Measurements from ENCODE around the gene LTB4R.

Gene LTB4R

GRCh38 chr14:24321212-24321975, 10.1 kb downstream of the LTB4R start:
- TF ChIP-seq ZFX (IDR thresholded peaks at IDR 0.05) (no peak), CTCF (conservative IDR thresholded peaks at IDR 0.05) (no peak)
- H3K27ac ChIP-seq, result no peak overlapping the region

- no peak overlapping the region for H3K27ac ChIP-seq
- TF ChIP-seq ZFX (IDR thresholded peaks at IDR 0.05), result no peak
- TF ChIP-seq CTCF (conservative IDR thresholded peaks at IDR 0.05), result no peak
Observed at GRCh38 chr14:24322672-24323071, 11.4 kb downstream of the LTB4R start.

- TF ChIP-seq CTCF (conservative IDR thresholded peaks at IDR 0.05) (no peak), ZFX (IDR thresholded peaks at IDR 0.05) (no peak)
- H3K27ac ChIP-seq, result no peak overlapping the region
Observed at GRCh38 chr14:24323341-24323740, 12.0 kb downstream of the LTB4R start.

- TF ChIP-seq CTCF (conservative IDR thresholded peaks at IDR 0.05) (no peak), ZFX (IDR thresholded peaks at IDR 0.05) (no peak)
- H3K27ac ChIP-seq, result no peak overlapping the region
Observed at GRCh38 chr14:24324024-24324423, 12.7 kb downstream of the LTB4R start.

GRCh38 chr14:24325041-24325530, 13.8 kb downstream of the LTB4R start:
- H3K27ac ChIP-seq, result no peak overlapping the region
- TF ChIP-seq CTCF (conservative IDR thresholded peaks at IDR 0.05) (no peak), ZFX (IDR thresholded peaks at IDR 0.05) (no peak)

- TF ChIP-seq CTCF (conservative IDR thresholded peaks at IDR 0.05) (no peak), ZFX (IDR thresholded peaks at IDR 0.05) (no peak)
- H3K27ac ChIP-seq, result no peak overlapping the region
Observed at GRCh38 chr14:24325963-24326362, 14.7 kb downstream of the LTB4R start.

- no peak overlapping the region for H3K27ac ChIP-seq
- TF ChIP-seq ZFX (IDR thresholded peaks at IDR 0.05) (no peak), CTCF (conservative IDR thresholded peaks at IDR 0.05) (no peak)
Observed at GRCh38 chr14:24327303-24327702, 16.0 kb downstream of the LTB4R start.

Data from C4-2B (cell line).